HG02884 (cell line): Measurements from ENCODE around the gene RAP1GAP2.
"Not testable (repeated sequence)": the region's sequence is repeated elsewhere in the genome, so short reads cannot be mapped to it uniquely, and the experiment has no call there.

Experiments used
- ATAC-seq: cut with Tn5 transposase; IDR thresholded peaks from one replicate; pipeline ENCODE4 v1.9.1; 2021; ENCODE audit warnings: mild to moderate bottlenecking, moderate library complexity; ENCODE audit not compliant: unreplicated experiment

Gene RAP1GAP2

DNA sequence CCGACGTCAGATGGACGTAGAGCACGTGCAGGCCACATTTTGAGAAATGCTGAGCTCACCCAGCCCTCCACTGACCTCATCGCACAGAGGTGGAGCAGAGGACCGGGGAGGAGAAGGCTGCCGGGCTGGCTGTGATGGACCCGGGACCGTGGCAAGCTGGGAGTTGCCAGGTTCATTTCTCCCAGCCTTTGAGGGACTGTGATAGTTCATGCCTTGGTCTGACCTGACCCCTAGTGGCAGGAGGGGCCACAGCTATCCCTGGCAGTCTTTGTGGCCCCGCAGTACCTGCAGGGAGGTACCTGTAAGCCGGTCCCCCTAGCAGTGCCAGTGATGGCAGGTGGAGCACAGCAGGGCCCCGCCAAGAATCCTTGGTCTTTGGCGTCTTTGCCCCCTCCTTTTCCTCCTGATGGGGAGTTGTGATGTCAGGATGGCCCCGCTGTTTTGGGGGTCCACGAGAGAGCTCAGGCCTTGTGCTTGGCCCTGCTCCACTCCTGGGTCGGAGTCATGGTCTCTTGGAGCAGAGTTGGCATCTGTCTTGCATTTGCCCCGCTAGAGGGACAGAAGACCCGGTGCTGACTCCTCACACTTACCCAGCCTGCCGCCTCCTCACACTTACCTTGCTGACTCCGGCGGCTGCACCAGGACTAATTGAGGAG, 216.8 kb downstream of the RAP1GAP2 start:
- no peak for ATAC-seq

DNA sequence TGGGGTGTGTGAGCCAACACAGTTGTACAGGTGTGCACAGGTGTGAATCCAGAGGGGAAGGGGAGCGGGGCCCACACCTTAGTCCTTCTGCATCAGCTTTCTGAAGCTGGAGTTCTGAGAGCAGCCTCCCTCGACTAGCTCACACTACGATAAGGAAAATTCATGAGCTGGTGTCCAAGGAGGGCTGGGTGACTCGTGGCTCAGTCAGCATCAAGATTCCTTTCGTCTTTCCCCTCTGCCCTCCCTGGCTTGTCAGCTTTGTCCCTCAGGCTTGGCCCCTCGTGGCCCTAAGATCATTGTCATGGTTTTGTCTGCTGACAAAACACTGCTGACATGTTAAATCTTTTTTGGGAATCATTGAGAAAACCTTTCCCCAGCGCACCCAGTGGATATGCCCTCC, 219.7 kb downstream of the RAP1GAP2 start:
- ATAC-seq = no peak

DNA sequence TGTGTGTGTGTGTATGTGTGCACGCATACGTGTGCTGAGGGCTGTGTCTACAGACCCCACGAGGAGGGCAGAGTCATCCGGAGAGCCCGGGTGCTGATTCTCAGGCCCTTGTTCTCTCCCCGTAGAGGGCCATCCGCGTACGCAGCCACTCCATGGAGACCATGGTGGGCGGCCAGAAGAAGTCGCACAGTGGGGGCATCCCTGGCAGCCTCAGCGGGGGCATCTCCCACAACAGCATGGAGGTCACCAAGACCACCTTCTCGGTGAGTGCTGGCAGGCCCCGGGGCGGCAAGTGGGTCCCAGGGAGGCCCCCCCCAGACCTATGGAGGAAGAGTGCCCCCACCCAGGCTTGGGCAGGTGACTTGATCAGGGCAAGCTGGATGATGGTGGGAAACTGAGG, 221.7 kb downstream of the RAP1GAP2 start:
- ATAC-seq = no peak

DNA sequence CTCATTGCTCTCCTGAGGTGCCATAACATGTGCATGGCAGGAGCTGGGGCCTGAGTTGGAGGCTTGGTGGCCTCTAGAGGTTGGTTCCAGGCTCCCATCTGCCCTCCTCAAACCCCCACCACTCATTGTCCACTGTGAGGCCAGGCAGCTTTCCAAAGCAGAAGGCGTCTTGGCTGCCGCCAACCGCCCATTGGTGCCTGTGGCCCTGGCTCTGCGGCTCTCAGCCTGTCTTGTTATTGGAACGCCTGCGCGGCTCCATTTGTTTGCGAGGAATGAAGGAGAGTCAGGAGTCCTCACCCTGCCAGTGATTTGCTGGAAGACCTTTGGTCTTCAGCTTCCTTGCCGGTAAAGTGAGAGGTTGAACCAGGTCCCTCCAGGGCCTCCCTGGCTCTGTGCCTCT, 223.5 kb downstream of the RAP1GAP2 start:
- ATAC-seq = no peak

DNA sequence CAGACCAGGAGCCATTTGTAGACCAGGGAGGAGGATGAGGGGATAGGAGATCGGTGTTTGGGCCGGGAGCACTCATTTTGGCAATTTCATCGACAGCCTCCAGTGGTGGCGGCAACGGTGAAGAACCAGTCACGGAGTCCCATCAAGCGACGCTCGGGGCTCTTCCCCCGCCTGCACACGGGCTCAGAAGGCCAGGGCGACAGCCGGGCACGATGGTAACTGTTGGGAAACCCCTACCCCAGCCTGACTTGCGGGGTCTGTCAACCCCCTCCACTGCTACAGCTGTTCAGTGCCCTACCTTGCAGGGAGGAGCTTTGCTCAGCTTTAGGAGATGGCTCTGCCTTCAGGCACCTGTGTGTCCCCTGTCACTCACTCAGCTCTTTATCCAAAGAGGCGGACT, 224.1 kb downstream of the RAP1GAP2 start:
- ATAC-seq = no peak

DNA sequence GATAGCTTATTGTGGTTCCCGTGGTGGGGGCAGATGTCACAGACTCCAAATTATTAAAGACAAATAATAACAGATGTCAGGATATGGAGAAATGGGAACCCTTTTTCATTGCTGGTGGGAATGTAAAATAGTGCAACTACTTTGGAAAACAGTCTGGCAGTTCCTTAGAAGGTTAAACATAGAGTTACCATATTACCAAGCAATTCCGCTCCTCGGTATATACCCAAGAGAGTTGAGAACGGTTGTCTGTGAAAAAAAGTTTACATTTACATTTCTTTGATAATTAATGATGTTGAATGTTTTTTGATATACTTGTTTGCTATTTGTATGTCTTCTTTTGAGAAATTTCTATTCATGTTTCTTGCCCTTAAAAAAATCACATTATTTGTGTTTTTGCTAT, 226.0 kb downstream of the RAP1GAP2 start:
- ATAC-seq = no peak

DNA sequence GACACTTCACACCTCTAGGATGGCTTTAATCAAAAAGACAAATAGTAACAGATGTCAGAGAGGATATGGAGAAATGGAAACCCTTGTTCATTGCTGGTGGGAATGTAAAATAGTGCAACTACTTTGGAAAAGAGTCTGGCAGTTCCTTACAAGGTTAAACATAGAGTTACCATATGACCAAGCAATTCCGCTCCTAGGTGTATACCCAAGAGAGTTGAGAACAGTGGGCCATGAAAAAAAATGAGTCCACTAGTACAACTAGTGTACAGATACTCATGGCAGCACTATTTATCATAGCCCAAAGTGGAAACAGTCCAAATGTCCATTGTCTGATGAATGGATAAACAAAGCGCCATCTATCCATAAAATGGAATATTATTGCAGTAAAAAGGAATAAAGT, 228.1 kb downstream of the RAP1GAP2 start:
- ATAC-seq = no peak

DNA sequence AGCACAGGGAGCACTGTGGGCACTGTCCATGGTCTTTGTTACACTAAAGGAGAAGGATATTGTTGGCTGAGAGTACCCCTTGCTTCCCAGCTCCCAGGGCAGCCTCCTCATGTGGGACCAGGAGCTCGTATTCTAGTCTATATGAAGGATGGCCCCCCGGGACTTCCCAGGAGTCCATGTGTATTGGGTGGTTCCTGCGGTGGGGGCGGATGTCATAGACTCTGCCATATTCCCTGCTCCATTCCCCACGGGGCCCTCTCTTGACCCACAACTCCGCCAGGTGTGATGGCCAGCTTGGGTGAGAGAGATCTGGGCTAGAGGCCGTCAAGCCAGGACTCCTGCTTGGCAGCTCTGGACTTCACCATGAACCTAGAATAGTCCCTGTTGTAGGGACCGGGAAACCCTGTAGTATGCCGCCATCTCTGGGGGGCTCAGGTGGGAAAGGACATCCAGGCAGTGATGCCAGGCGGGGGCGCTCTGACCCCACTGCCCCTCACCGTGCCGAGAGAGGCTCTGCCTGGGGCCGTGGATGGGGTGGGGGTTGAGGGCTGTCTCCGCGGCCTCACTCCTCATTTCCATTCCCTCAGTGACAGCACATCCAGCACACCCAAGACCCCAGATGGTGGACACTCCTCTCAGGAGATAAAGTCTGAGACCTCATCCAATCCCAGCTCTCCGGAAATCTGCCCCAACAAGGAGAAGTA, 229.3 kb downstream of the RAP1GAP2 start:
- ATAC-seq = no peak

DNA sequence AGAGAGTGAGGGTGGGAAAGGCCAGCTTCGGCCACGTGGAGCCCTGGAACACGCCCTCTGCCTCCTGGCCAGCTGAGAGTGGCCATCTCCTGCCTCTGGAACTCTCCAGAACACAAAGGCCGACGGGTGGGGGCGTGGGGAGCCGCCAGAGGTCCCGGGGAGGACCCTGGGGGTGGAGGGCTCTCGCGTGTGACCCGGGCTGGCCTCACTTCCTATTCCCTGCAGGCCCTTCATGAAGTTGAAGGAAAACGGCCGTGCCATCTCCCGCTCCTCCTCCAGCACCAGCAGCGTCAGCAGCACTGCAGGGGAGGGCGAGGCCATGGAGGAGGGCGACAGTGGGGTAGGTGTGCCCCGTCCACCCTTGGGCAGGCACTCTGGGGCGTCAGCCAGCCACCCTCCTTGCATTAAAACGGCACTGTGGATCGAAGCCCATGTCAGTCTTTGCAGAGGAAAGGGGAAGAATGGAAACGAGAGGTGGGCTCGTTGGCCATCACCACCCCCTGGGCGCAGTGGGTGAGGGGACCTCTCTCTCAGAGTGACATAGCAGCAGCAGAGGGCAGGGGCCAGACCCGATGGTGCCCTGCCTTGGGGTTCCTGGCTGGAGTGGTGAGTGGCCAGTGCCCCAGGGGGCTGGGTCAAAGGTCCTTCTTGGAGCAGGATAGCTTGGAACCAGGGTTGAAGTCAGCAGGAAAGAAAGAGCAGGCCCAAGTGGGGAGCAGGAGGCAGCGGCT, 230.1 kb downstream of the RAP1GAP2 start:
- no peak for ATAC-seq

DNA sequence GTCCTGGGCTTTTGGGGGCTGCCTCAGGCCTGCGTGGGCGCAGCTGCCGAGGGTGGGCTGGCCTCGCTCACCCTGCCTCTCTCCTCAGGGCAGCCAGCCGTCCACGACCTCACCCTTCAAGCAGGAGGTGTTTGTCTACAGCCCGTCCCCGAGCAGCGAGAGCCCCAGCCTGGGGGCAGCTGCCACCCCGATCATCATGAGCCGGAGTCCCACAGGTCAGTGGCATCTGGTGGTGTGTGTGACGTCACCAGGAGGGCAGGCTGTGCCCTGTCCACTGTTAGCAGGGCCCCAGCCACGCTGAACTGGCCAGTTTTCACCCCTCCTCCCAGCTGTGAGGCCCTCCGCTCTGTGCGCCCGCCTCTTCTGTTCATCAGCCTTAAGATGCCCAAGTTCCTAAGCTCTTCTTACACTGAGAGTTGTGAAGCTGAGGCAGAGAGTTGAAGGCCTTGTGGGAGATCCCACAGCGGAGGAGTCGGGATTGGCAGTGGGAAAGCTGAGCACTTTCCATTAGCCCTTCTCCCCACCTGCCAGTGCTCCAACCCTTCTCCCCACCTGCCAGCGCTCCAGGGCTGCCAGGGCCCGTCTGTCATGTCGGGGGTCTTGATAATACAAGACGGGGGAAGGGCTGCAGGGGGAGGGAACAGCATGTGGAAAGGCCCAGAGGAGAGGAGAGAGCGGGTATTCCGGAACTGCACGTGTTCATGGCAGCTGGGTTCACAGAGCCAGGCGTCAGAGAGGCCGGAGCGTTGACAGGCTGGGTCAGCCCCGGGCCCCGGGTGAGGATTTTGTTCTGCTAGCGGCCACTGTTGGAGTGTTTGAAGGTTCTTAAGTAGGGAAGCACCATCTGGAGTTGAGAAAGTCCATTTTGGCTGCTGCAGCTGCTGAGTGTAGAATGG, 230.9 kb downstream of the RAP1GAP2 start:
- ATAC-seq = no peak

DNA sequence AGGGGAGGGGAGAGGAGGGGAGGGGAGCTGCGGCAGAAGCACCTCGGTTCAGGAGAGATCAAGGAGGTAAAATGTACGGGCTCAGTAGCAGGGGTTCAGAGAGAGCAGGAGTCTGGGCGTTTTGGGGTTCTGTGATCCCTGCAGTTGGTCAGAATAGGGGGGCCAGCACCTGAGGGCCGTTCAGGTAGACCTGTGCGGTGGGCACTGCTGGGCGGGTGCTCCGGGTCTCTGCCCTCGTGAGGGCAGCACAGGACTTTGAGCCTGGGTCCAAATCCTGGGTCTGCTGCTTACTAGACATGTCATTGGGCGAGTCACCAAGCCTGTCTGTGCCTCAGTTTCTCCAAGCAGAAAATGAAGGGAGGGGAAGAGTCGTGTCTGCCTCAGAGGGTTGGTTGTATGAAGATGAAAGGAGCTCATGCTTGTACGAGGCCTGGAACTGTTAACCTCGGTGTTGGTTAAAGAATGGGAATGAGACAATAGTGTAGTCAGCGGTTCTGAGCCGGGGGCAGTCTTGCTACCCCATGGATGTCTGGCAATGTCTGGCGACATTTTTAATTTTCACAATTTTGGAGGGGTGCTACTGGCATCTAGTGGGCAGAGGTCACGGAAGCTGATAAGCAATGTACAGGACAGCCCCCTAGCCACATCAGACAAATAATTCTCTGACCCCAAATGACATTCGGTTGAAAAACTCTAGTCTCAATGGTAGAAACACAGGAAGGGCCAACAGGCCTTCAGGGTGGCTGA, 231.7 kb downstream of the RAP1GAP2 start:
- ATAC-seq = no peak

DNA sequence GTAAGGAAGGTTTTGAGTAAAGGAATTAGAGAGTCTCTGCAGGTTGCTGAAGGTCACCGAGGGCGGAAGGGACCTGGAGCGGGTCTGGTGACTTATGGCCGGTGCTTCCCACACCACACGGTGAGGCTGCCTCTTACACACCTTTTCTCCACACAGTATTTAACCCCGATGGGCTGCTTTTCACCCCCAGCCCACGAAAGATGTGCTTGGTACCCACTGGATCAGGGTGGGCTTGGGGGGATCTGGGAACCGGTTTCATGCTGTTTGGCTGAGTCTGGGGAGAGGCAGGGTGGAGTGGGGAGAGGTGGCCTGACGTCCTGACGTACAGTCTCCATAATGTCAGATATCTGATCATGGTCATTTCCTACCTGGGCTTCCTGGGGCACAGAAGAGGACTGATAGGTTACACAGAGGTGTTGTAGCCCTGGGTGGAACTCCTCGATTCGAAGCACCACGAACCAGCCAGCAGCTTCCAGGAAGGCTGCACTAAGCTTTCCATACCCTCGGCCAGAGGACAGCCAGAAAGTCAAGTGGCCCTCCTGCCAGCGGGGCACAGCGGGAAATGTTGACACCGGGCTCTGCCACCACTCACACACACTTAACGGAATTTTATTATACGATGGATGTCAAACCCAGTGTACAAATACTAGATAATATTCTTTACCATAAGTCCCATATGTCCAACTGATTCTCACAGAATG, 233.1 kb downstream of the RAP1GAP2 start:
- ATAC-seq = no peak

DNA sequence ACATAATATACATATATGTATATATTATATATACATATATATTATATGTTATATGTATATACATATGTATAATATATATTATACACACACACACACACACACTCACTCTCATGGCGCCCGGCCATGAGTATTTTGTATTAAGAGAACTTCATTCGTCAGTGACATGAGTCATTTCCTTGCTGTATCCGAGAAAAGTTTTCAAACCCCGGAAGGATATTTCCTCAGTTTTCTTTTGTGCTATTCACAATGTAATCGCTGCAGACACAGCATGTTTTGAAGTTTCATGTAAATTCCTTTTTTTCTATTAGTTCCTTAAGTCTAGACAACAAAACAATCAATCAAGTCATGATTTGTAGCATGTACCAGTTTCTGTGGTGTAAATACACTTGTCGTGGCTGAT, 233.9 kb downstream of the RAP1GAP2 start:
- ATAC-seq = no peak

DNA sequence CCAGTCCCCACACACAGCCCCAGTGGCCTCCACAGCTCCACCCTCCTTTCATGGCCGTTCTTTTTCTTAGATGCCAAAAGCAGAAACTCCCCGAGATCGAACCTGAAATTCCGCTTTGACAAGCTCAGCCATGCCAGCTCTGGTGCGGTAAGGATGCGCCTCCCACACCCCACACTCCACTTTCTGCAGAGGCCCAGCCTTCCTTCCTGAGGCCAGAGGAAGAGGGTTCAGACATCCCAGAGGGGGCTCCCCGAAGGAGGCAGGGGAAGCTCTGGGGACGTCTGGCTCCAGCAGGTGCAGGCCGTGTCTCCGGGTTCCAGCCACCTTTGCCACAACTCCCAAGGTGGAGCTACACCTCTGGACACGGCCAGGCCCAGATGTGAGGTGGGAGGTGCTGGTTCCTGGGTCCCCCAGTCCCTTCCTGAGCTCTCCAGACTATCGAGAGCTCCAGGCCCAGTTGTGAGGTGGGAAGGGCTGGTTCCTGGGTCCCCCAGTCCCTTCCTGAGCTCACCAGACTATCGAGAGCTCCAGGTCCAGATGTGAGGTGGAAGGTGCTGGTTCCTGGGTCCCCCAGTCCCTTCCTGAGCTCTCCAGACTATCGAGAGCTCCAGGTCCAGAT, 234.7 kb downstream of the RAP1GAP2 start:
- not testable (repeated sequence) for ATAC-seq

DNA sequence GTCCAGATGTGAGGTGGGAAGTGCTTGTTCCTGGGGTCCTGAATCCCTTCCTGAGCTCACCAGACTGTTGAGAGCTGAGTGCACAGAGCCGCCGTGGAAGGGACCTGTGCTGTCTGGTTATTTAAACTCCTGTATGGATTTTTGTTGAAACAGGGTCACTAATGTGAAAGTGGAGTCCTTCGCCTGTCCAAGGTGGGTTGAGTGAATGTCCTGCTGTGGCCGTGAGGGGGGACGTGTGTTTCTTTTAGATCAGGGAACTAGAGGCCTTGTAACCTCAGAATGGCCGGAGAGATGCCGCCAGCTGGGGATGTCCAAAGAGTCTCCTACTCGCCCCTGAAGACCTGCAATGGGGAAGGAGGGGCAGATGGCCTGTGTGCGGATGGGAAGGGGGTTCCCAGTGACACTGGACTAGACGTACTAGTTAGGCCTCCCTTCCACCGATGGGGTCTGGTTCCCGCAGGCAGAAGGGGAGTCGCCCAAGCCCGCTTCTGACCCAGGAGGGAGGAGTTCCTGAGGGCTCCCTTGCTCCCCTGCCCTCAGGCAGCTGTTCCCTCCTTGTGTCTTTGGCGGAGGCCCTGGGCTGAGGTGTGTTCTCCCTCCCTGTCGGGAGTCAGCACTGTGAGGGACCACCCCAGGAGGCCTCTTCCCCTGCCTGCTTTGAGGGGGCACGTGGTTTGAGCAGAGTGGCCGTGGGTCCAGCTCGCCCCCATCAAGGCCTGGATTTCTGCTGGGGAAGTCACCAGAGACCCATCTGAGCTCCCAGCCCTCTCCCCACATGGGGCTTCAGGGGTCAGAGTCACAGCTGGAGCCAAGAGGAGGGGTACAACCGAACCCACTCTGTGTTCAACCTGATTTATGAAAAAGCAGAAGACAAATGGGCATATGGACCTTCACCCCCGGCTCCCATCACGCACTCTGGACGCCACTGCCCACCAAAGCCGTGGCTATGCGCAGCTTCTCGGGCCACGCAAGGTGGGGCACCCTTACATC, 236.3 kb downstream of the RAP1GAP2 start:
- ATAC-seq = no peak

DNA sequence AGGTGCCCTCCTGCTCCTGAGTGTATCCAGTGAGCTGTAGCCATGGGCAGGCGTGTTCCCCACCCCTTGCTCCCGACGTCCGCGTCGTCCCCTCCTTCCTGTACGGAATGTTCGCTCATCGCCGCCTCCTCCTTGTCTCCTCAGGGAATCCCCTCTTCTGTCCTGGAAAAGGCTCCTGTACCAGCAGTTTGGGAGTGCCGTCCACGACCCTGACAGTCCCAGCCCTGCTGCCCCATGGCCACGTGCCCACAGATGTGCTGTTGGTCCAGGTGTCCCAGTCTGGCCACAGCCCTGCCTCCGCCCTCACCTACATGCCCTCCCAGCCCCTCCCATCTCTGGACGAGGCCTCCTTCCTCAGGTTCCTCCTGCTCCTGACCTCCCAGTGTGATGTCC, 237.0 kb downstream of the RAP1GAP2 start:
- ATAC-seq = no peak

DNA sequence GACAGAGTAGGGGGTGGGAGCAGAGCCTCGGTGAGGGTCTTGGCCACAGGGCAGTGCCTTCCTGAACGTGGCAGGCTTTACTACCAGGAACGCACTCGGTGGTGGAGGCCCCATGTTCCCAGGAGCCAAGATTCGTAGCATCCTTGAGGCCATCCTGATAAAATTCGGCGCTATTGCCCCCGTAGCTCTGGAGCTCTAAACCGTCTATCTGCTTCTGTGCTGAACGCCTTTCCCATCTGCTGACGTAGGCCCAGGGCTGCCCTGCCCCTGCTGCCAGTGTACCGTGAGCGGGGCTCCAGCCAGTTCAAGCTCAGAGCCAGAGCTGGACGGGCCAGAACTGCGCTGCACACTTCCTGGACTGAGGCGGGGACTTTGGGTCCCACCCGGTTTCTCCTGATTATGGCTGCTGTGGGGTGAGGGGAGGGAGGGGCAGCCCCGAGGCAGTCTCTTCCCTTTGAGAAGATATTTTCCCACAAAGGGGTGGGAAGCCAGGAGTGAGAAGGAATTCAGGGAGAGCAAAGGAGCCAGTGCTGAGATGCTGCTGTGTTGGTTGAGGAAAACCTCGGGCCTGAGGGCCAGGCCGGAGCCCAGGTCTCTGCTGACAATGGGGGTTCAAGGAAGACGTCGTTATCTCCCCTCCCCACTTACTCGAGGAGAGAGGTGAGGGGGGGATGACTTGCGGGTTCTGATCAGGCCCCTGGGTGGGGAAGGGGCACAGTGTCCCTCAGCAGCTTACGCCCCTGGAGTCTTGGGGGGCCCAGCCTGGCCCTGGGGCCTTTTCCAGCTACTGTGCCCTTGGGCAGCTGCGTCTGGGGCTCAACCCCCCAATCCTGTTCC, 237.7 kb downstream of the RAP1GAP2 start:
- no peak for ATAC-seq
